NCI-H345 (cell line): Measurements from ENCODE around the gene GUSB.
"Not testable (repeated sequence)": the region's sequence is repeated elsewhere in the genome, so short reads cannot be mapped to it uniquely, and the experiment has no call there.

Experiments used
- DNase-seq: peaks from one replicate; lab custom pipeline; 2025; lab: John Stamatoyannopoulos, UW

GUSB gene

GRCh38 chr7:65975814-65976445 lies 6.1 kb downstream of the GUSB start:
- no peak for DNase-seq

- DNase-seq = no peak
Observed at GRCh38 chr7:65974876-65975275, 7.1 kb downstream of the GUSB start.

GRCh38 chr7:65974191-65974801 lies 7.7 kb downstream of the GUSB start:
- DNase-seq = no peak

- no peak for DNase-seq
Observed at GRCh38 chr7:65972976-65973375, 9.0 kb downstream of the GUSB start.

- DNase-seq = no peak
Observed at GRCh38 chr7:65971021-65971420, 11.0 kb downstream of the GUSB start.

- DNase-seq = no peak
Observed at GRCh38 chr7:65968256-65969185, 13.5 kb downstream of the GUSB start.

GRCh38 chr7:65967361-65968155 lies 14.5 kb downstream of the GUSB start:
- DNase-seq = no peak

- DNase-seq = no peak
Observed at GRCh38 chr7:65966146-65966545, 15.9 kb downstream of the GUSB start.

- not testable (repeated sequence) for DNase-seq
Observed at GRCh38 chr7:65964671-65965070, 17.3 kb downstream of the GUSB start.

GRCh38 chr7:65962033-65962432 lies 20.0 kb downstream of the GUSB start:
- DNase-seq = no peak

- no peak for DNase-seq
Observed at GRCh38 chr7:65960351-65961074, 21.5 kb downstream of the GUSB start.

GRCh38 chr7:65955718-65956117 lies 26.3 kb downstream of the GUSB start:
- no peak for DNase-seq

- no peak for DNase-seq
Observed at GRCh38 chr7:65953890-65954450, 28.0 kb downstream of the GUSB start.

- no peak for DNase-seq
Observed at GRCh38 chr7:65953001-65953720, 28.9 kb downstream of the GUSB start.

- peak; percentile 46 for DNase-seq
Observed at GRCh38 chr7:65951837-65952578, 30.0 kb downstream of the GUSB start.

GRCh38 chr7:65946904-65947303 lies 35.1 kb downstream of the GUSB start:
- DNase-seq = no peak

- not testable (repeated sequence) for DNase-seq
Observed at GRCh38 chr7:65945787-65946186, 36.2 kb downstream of the GUSB start.

GRCh38 chr7:65938336-65938895 lies 43.6 kb downstream of the GUSB start:
- DNase-seq = no peak

- no peak for DNase-seq
Observed at GRCh38 chr7:65937296-65937695, 44.7 kb downstream of the GUSB start.
